HAP-1 (cell line): ENCODE data around the gene HBB.
"Not testable (repeated sequence)": the region's sequence is repeated elsewhere in the genome, so short reads cannot be mapped to it uniquely, and the experiment has no call there.

Experiments
- DNase-seq, 2 experiments: peaks; one replicate each; pipeline ENCODE4 v3.0.0-alpha.2; 2016 to 2020; ENCODE audit warnings: low spot score in 2 of 2
- H3K27me3 ChIP-seq: fragments of 250-450 bp; sonication (Bioruptor Pico); 2 replicates; pipeline ENCODE4 v1.5.1; 2020; ENCODE audit warnings: low read depth, mild to moderate bottlenecking, moderate library complexity
- H3K36me3 ChIP-seq: fragments of 250-450 bp; sonication (Bioruptor Pico); replicated peaks from 2 replicates; pipeline ENCODE4 v1.5.1; 2020; ENCODE audit warnings: mild to moderate bottlenecking
- H3K4me1 ChIP-seq: fragments of 250-450 bp; sonication (Bioruptor Pico); 2 replicates; pipeline ENCODE4 v1.5.1; 2020; ENCODE audit warnings: mild to moderate bottlenecking
- H3K4me3 ChIP-seq: fragments of 250-450 bp; sonication (Bioruptor Pico); 2 replicates; pipeline ENCODE4 v1.5.1; 2020; ENCODE audit warnings: mild to moderate bottlenecking, moderate library complexity
- H3K9me3 ChIP-seq: fragments of 250-450 bp; sonication (Bioruptor Pico); 2 replicates; pipeline ENCODE4 v1.5.1; 2020; ENCODE audit warnings: mild to moderate bottlenecking, moderate library complexity
- in situ Hi-C: fragments of 300-500 bp; cut with MboI; formaldehyde crosslinking; loops from 3 replicates; pipeline ENCODE4 v1.14.3; 2020; ENCODE audit warnings: low sequenced_read_pairs, inconsistent platforms, mixed read lengths

The HBB gene

GRCh38 chr11:5252919-5253265 lies 26.0 kb upstream of the HBB start:
- Histone ChIP-seq H3K36me3 (no peaks in the 10 kb centered on the region), H3K4me3 (no peak overlapping the region), H3K4me1 (no peaks in the 10 kb centered on the region), H3K27me3 (no peaks in the 10 kb centered on the region), H3K9me3 (no peaks in the 10 kb centered on the region)
- in situ Hi-C loops: no loop called here
- no peak for DNase-seq

- Histone ChIP-seq H3K9me3 (no peaks in the 10 kb centered on the region), H3K4me1 (no peaks in the 10 kb centered on the region)
- in situ Hi-C loops: no loop called here
These were observed 25.5 kb upstream of the HBB start for GRCh38 chr11:5252192-5252918.

DNA sequence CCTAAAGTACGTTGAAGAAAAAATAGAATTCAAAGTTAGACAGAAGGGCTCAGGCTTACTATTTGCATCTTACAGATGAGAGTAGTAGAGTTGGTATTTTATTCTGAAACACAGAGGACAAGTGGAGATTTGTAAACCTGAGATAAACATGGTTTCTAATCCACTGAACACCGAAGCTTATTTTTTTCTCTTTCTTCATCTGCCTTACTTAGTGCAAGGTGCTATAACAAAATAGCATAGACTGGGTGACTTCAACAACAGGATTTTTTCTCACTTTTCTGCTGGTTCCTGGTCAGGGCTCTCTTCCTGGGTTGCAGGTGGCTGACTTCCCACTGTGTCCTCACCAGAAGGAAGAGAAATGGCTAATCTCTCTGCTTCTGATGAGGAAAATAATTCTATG lies 24.9 kb upstream of the HBB start:
- no peaks in the 10 kb centered on the region for H3K4me1 ChIP-seq
- DNase-seq: no peak
- H3K9me3 ChIP-seq: no peaks in the 10 kb centered on the region
- in situ Hi-C loops: no loop called here
- H3K4me3 ChIP-seq: no peak overlapping the region
- no peaks in the 10 kb centered on the region for H3K27me3 ChIP-seq
- H3K36me3 ChIP-seq: no peaks in the 10 kb centered on the region

More at GRCh38 chr11:5252192-5252918, 25.5 kb upstream of the HBB start:
- Histone ChIP-seq H3K27me3 (no peaks in the 10 kb centered on the region), H3K36me3 (no peaks in the 10 kb centered on the region), H3K4me3 (no peak overlapping the region)
- no peak for DNase-seq

- Histone ChIP-seq H3K9me3 (no peaks in the 10 kb centered on the region), H3K36me3 (no peaks in the 10 kb centered on the region), H3K4me3 (no peak overlapping the region), H3K27me3 (no peaks in the 10 kb centered on the region), H3K4me1 (no peaks in the 10 kb centered on the region)
- in situ Hi-C loops: no loop called here
- DNase-seq: no peak
These were observed 23.8 kb upstream of the HBB start for GRCh38 chr11:5250543-5251204.

- H3K4me1 ChIP-seq, H3K27me3 ChIP-seq, H3K36me3 ChIP-seq, H3K4me3 ChIP-seq, in situ Hi-C loops, DNase-seq, H3K9me3 ChIP-seq: not testable (repeated sequence)
These were observed 23.0 kb upstream of the HBB start, which contains the start of gene HBG1 for GRCh38 chr11:5249807-5250396. HBG1 (minus strand) TSS chr11:5249857; CDS start chr11:5249804, 53 bp downstream.

GRCh38 chr11:5248498-5248897 lies 21.6 kb upstream of the HBB start:
- H3K27me3 ChIP-seq, H3K36me3 ChIP-seq, H3K4me1 ChIP-seq, H3K4me3 ChIP-seq, H3K9me3 ChIP-seq, DNase-seq, in situ Hi-C loops: not testable (repeated sequence)

DNA sequence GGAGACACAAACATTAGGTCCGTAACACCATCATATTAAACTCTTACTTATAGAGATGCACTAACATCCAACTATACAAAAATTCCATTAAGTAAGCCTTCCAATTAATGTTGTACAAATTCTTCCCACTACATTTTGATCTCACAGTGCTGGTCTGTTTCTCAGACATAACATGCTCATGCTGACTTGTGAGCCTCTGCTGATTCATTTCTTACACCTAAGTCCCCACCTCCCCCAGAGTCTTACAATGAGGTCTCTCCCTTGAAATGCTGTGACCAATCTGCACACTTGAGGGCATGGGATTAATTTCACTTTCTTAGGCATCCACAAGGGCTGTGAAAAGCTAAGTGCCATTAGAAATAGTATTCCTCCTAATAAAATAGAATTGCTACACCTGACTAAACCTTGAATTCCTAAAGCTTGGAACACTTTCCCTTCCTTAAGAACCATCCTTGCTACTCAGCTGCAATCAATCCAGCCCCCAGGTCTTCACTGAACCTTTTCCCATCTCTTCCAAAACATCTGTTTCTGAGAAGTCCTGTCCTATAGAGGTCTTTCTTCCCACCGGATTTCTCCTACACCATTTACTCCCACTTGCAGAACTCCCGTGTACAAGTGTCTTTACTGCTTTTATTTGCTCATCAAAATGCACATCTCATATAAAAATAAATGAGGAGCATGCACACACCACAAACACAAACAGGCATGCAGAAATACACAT lies 20.8 kb upstream of the HBB start:
- Histone ChIP-seq H3K4me1 (no peaks in the 10 kb centered on the region), H3K9me3 (no peaks in the 10 kb centered on the region), H3K36me3 (no peaks in the 10 kb centered on the region), H3K4me3 (no peak overlapping the region), H3K27me3 (no peaks in the 10 kb centered on the region)
- in situ Hi-C loops: no loop called here
- DNase-seq: no peak

DNA sequence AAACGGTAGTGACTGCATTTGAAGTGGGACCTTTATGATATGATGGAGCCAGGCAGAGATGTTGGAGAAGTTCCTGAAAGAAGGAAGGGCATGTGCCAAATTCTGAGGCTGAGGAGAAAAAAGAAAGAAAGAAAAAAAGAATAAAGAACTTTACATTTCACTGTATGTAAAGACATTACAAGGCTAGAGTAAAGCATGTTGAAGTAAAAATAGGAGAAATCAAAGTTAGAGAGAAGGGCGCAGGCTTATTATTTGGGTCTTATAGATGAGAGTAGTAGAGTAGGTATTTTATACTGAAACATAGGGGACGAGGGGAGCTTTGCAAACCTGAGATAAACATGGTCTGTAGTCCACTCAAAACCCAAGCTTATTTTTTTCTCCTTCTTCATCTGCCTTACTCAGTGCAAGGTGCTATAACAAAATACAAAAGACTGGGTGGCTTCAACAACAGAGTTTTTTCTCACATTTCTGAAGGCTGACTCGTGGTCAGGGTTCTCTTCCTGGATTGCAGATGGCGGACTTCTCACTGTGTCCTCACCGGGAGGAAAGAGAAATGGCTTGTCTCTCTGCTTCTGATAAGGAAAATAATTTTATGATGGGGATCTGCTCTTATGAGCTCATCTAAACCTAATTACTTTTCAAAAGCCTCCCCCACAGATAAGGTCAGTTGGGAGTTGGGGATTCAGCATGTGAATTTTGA lies 20.1 kb upstream of the HBB start:
- H3K9me3 ChIP-seq: no peaks in the 10 kb centered on the region
- H3K36me3 ChIP-seq: no peaks in the 10 kb centered on the region
- no peak overlapping the region for H3K4me3 ChIP-seq
- no peak for DNase-seq
- H3K27me3 ChIP-seq: no peaks in the 10 kb centered on the region
- H3K4me1 ChIP-seq: no peaks in the 10 kb centered on the region
- in situ Hi-C loops: no loop called here

GRCh38 chr11:5245155-5245554 lies 18.3 kb upstream of the HBB start:
- no peaks in the 10 kb centered on the region for H3K27me3 ChIP-seq
- no peaks in the 10 kb centered on the region for H3K9me3 ChIP-seq
- in situ Hi-C loops: no loop called here
- H3K36me3 ChIP-seq: no peaks in the 10 kb centered on the region
- H3K4me3 ChIP-seq: no peak overlapping the region
- H3K4me1 ChIP-seq: no peaks in the 10 kb centered on the region
- DNase-seq: no peak

- Histone ChIP-seq H3K27me3 (no peaks in the 10 kb centered on the region), H3K36me3 (no peaks in the 10 kb centered on the region), H3K4me1 (no peaks in the 10 kb centered on the region), H3K9me3 (no peaks in the 10 kb centered on the region), H3K4me3 (no peak overlapping the region)
- in situ Hi-C loops: no loop called here
- DNase-seq: no peak
These were observed 16.9 kb upstream of the HBB start for GRCh38 chr11:5243816-5244180.

- Histone ChIP-seq H3K36me3 (no peaks in the 10 kb centered on the region), H3K9me3 (no peaks in the 10 kb centered on the region), H3K27me3 (no peaks in the 10 kb centered on the region), H3K4me1 (no peaks in the 10 kb centered on the region), H3K4me3 (no peak overlapping the region)
- in situ Hi-C loops: no loop called here
- DNase-seq: no peak
These were observed 16.3 kb upstream of the HBB start for GRCh38 chr11:5242933-5243815.

DNA sequence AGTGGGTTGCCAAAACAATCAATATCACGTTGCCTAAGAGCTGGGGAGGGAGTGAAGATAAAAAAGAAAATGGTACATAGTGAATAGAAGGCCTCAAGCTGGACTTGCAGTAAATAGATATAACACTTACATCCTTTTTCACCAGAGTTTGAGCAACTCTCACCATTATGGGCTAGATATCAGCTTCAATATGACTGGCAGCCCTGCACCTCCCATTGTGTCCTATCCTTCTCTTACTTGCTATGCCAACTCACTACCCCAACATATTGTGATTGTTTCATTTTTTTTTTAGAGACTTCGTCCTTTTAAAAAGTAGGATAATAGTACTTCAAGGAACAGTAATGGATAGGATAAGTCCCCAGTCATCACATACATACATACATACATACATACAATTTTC lies 15.3 kb upstream of the HBB start:
- Histone ChIP-seq H3K9me3 (no peaks in the 10 kb centered on the region), H3K27me3 (no peaks in the 10 kb centered on the region), H3K4me1 (no peaks in the 10 kb centered on the region), H3K36me3 (no peaks in the 10 kb centered on the region), H3K4me3 (no peak overlapping the region)
- DNase-seq: no peak
- in situ Hi-C loops: no loop called here

DNA sequence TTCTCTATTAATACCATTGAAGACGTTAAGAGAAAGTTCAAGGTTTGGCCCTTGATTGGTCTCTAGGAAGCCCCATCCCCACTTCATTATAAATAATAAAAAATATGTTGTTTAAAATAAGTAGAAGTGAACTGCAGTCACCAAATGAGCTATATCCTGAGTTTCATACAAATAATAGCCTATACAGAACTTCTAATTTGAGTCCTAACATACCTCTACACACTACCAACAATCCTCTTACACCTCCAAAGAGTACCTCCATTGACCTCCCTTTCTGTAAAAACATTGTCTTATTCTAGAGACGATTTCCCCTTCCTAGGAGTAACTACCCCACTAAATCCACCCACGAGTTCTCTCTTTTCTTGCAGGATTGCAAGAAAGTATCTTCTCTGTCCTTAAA lies 14.6 kb upstream of the HBB start:
- Histone ChIP-seq H3K4me1 (no peaks in the 10 kb centered on the region), H3K9me3 (no peaks in the 10 kb centered on the region), H3K27me3 (no peaks in the 10 kb centered on the region), H3K4me3 (no peak overlapping the region), H3K36me3 (no peaks in the 10 kb centered on the region)
- no peak for DNase-seq
- in situ Hi-C loops: no loop called here
